CD8-positive, alpha-beta memory T cell (primary cell): ENCODE measurements around the gene KLHL3. TPM values are rescaled to one million over a fixed set of nuclear protein-coding genes. Genes with fewer than 3 reads are reported as not detected.

Experiments used
- CTCF ChIA-PET: fragments of 350-600 bp; sonication (Branson Sonifier 250); formaldehyde crosslinking; loops from one replicate; lab custom pipeline; 2021; ENCODE audit warnings: antibody characterized with exemption; lab: Charles Lee
- POLR2A ChIA-PET: fragments of 350-600 bp; sonication (Branson Sonifier 250); formaldehyde crosslinking; loops from one replicate; lab custom pipeline; 2021; ENCODE audit warnings: antibody characterized with exemption; lab: Charles Lee
- DNase-seq, 5 donors: peaks; one replicate each; pipeline versions ENCODE4 v3.0.0 to v3.0.0-alpha.2; 2020 to 2022; ENCODE audit warnings: mixed read lengths in 1 of 5
- H3K27ac ChIP-seq: one replicate; pipeline ENCODE4 v1.7.0; 2013; ENCODE audit warnings: low read depth, mild to moderate bottlenecking, low read length, moderate library complexity
- H3K27me3 ChIP-seq: 2 replicates; pipeline ENCODE4 v1.7.0; 2013; ENCODE audit warnings: low read length, mild to moderate bottlenecking; ENCODE audit not compliant: insufficient read depth, poor library complexity, severe bottlenecking
- H3K36me3 ChIP-seq: 2 replicates; pipeline ENCODE4 v1.7.0; 2013; ENCODE audit warnings: mild to moderate bottlenecking, low read length, moderate library complexity; ENCODE audit not compliant: insufficient read depth
- H3K4me1 ChIP-seq: 2 replicates; pipeline ENCODE4 v1.7.0; 2013; ENCODE audit warnings: mild to moderate bottlenecking, low read length, moderate library complexity; ENCODE audit not compliant: insufficient read depth
- H3K4me3 ChIP-seq: 2 replicates; pipeline ENCODE4 v1.7.0; 2013; ENCODE audit warnings: mild to moderate bottlenecking, low read length
- H3K9me3 ChIP-seq: 2 replicates; pipeline ENCODE4 v1.7.0; 2013; ENCODE audit warnings: mild to moderate bottlenecking, low read length
- H3K27ac Mint-ChIP-seq, 8 donors: one replicate each; pipeline ENCODE4 v1.8.0; 2020 to 2021; ENCODE audit warnings: mixed read lengths in 8 of 8, mild to moderate bottlenecking in 6 of 8, inconsistent platforms in 3 of 8, moderate library complexity in 3 of 8
- H3K27me3 Mint-ChIP-seq, 2 donors: one replicate each; pipeline ENCODE4 v1.8.0; 2020 to 2021; ENCODE audit warnings: mixed read lengths in 2 of 2, mild to moderate bottlenecking in 1 of 2, moderate library complexity in 1 of 2
- H3K36me3 Mint-ChIP-seq, 3 donors: one replicate each; pipeline ENCODE4 v1.8.0; 2020 to 2021; ENCODE audit warnings: mixed read lengths in 3 of 3, inconsistent platforms in 1 of 3, mild to moderate bottlenecking in 1 of 3
- H3K4me1 Mint-ChIP-seq, 3 donors: one replicate each; pipeline ENCODE4 v1.8.0; 2020 to 2021; ENCODE audit warnings: mixed read lengths in 3 of 3, inconsistent platforms in 1 of 3, mild to moderate bottlenecking in 1 of 3
- H3K4me3 Mint-ChIP-seq, 7 donors: one replicate each; pipeline ENCODE4 v1.8.0; 2020 to 2021; ENCODE audit warnings: mixed read lengths in 7 of 7, mild to moderate bottlenecking in 6 of 7, moderate library complexity in 4 of 7, inconsistent platforms in 2 of 7
- H3K9me3 Mint-ChIP-seq, 5 donors: one replicate each; pipeline ENCODE4 v1.8.0; 2020 to 2022; ENCODE audit warnings: mixed read lengths in 5 of 5, mild to moderate bottlenecking in 3 of 5, moderate library complexity in 2 of 5, inconsistent platforms in 1 of 5
- polyA plus RNA-seq: library from polyadenylated mRNA; unstranded; fragments of 300-500 nt; fragmentation: Illumina TruSeq; gene quantifications from one replicate; pipeline ENCODE4 v1.2.3, GENCODE V29; 2021
- total RNA-seq, 2 experiments: library from RNA; stranded (reverse); gene quantifications; one replicate each; pipeline ENCODE4 v1.2.3, GENCODE V29; 2021

Gene KLHL3
- total and polyA plus RNA-seq, 3 experiments from 2014 or later: 2.7 to 3.4 (median 3.3) TPM

- no peaks in the 10 kb centered on the region for H3K36me3 ChIP-seq
- H3K27me3 ChIP-seq: no peaks in the 10 kb centered on the region
- no peaks in the 10 kb centered on the region for H3K4me1 ChIP-seq
- no peaks in the 10 kb centered on the region for H3K27me3 Mint-ChIP-seq
- H3K4me3 Mint-ChIP-seq: no peak overlapping the region
- ChIA-PET CTCF (interaction anchor here (1.0 to 3.9 kb wide), 2 partner anchors 12 to 14 kb away, joined by 3 to 17 read pairs; no protein-coding TSS in a partner anchor), POLR2A (no interaction called here)
- peak overlapping the region in 1 of 8 donors; percentile 87 for H3K27ac Mint-ChIP-seq
- H3K9me3 ChIP-seq: no peaks in the 10 kb centered on the region
- no peak for DNase-seq
- H3K4me3 ChIP-seq: no peak overlapping the region
- peaks cover 0 to 7% (median 0%) of the 10 kb centered on the region in 5 donors for H3K9me3 Mint-ChIP-seq
- H3K4me1 Mint-ChIP-seq: no peaks in the 10 kb centered on the region
- H3K36me3 Mint-ChIP-seq: peaks cover 21 to 36% (median 22%) of the 10 kb centered on the region in 3 donors
- H3K27ac ChIP-seq: no peak overlapping the region
These were observed 94.7 kb downstream of the KLHL3 start for GRCh38 chr5:137641148-137641547.

DNA sequence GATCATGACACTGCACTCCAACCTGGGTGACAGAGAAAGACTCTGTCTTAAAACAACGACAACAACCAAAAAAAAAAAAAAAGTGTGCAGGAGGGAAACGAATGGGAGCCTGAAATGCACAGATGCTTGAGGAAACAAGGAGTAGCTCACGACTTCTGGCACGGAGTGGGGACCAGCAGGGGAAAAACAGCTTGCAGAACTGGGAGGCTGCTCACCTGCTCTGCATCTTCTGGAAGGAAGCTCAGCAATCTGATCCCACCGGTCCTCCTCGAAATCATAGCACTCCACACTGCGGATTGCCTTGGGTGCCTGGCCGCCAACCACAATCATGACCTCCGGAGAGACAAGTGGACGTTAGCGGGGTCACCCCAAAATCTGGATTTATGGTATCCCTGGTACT lies 96.2 kb downstream of the KLHL3 start:
- Histone ChIP-seq H3K4me1 (no peaks in the 10 kb centered on the region), H3K27me3 (no peaks in the 10 kb centered on the region), H3K36me3 (no peaks in the 10 kb centered on the region), H3K27ac (no peak overlapping the region), H3K9me3 (no peaks in the 10 kb centered on the region), H3K4me3 (no peak overlapping the region)
- ChIA-PET CTCF (interaction anchor here (2.0 to 3.9 kb wide), 2 partner anchors 11 to 103 kb away, joined by 5 to 17 read pairs; no protein-coding TSS in a partner anchor), POLR2A (interaction anchor here (0.5 kb wide), 1 partner anchor 170 kb away, joined by 3 read pairs; no protein-coding TSS in a partner anchor)
- no peak for DNase-seq
- Mint-ChIP-seq H3K4me1 (no peaks in the 10 kb centered on the region), H3K9me3 (peaks cover 0 to 4% (median 0%) of the 10 kb centered on the region in 5 donors), H3K36me3 (peaks cover 9 to 32% (median 17%) of the 10 kb centered on the region in 3 donors), H3K27me3 (no peaks in the 10 kb centered on the region), H3K27ac (no peak overlapping the region), H3K4me3 (no peak overlapping the region)

DNA sequence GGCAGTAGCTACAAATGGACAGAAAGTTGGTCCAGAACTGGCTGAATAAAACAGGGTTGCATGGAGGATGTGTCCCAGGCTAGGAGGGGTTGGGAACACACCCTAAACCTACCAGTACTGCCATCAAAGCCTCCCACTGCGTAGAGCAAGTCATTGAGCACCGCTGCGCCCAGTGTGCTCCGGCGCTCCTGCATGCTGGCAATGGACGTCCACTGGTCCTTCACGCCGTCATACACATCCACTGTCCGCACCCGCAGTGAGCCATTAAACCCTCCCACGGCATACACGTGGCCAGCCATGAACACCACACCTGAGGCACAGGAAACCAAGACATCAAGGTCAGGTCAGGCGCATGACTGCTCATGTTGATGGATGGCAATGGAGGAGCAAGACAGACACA lies 97.0 kb downstream of the KLHL3 start:
- no peaks in the 10 kb centered on the region for H3K27me3 Mint-ChIP-seq
- H3K36me3 Mint-ChIP-seq: peaks cover 5 to 35% (median 21%) of the 10 kb centered on the region in 3 donors
- Histone ChIP-seq H3K9me3 (no peaks in the 10 kb centered on the region), H3K36me3 (no peaks in the 10 kb centered on the region), H3K27me3 (no peaks in the 10 kb centered on the region), H3K4me3 (no peak overlapping the region), H3K27ac (no peak overlapping the region), H3K4me1 (no peaks in the 10 kb centered on the region)
- no peak overlapping the region for H3K4me3 Mint-ChIP-seq
- POLR2A ChIA-PET: interaction anchor here (0.6 kb wide), 1 partner anchor 104 kb away, joined by 11 read pairs; no protein-coding TSS in a partner anchor
- H3K4me1 Mint-ChIP-seq: no peaks in the 10 kb centered on the region
- H3K9me3 Mint-ChIP-seq: no peaks in the 10 kb centered on the region
- CTCF ChIA-PET: interaction anchor here (2.0 to 3.9 kb wide), 2 partner anchors 10 to 104 kb away, joined by 5 to 17 read pairs; no protein-coding TSS in a partner anchor
- peak overlapping the region in 1 of 8 donors; percentile 32 for H3K27ac Mint-ChIP-seq
- no peak for DNase-seq

DNA sequence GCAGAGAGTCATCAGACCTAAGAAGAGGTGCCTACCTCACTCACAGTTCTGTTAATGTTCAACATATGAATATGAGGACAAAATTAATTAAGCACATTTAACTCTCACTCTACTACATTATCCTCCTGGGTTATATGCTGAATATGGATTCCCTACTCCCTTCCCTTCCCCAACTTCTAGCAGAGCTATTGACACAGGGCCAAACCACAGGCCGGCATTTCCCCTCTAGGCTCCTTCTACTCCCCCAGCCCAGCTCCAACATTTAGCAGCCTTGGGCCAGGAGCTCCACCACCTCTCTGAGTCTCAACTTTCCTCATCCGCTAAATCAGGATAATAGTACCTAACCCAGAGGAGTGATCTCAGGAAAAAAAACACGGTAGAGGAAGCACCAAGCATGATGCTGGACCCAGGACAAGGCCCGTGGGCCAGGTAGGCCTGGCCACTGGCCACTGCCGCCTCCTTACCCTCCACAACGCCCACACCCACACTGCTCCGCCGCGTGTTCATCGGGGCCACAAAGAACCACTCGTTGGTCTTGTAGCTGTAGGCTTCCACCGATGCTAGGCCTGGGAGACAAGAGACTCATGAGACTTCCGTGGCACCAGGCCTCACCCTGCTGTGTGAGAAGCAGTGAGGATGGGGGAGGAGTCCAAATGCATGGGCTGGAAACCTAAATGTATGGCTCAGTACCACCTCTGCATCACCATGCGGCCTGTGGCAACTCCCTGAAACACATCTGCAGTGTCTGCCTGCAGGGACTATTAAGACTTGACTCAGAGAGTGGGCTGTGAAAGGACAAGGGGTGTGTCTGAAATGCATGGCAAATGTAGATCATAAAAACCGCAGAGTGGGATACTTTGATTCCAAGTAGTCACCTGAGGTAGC lies 98.8 kb downstream of the KLHL3 start:
- Mint-ChIP-seq H3K9me3 (no peaks in the 10 kb centered on the region), H3K4me3 (no peak overlapping the region), H3K4me1 (no peaks in the 10 kb centered on the region), H3K27ac (peak overlapping the region in 2 of 8 donors; percentile 2 to 32), H3K36me3 (peaks cover 5 to 36% (median 17%) of the 10 kb centered on the region in 3 donors), H3K27me3 (no peaks in the 10 kb centered on the region)
- Histone ChIP-seq H3K9me3 (no peaks in the 10 kb centered on the region), H3K36me3 (no peaks in the 10 kb centered on the region), H3K27ac (no peak overlapping the region), H3K27me3 (no peaks in the 10 kb centered on the region), H3K4me3 (no peak overlapping the region), H3K4me1 (no peaks in the 10 kb centered on the region)
- CTCF ChIA-PET: no interaction called here
- POLR2A ChIA-PET: no interaction called here
- no peak for DNase-seq

GRCh38 chr5:137636099-137636498 lies 99.8 kb downstream of the KLHL3 start:
- Mint-ChIP-seq H3K4me3 (no peak overlapping the region), H3K27me3 (no peaks in the 10 kb centered on the region), H3K36me3 (peaks cover 5 to 36% (median 18%) of the 10 kb centered on the region in 3 donors), H3K9me3 (no peaks in the 10 kb centered on the region), H3K27ac (no peak overlapping the region), H3K4me1 (no peaks in the 10 kb centered on the region)
- no peaks in the 10 kb centered on the region for H3K4me1 ChIP-seq
- POLR2A ChIA-PET: no interaction called here
- H3K27ac ChIP-seq: no peak overlapping the region
- no peak overlapping the region for H3K4me3 ChIP-seq
- CTCF ChIA-PET: no interaction called here
- DNase-seq: no peak
- no peaks in the 10 kb centered on the region for H3K9me3 ChIP-seq
- no peaks in the 10 kb centered on the region for H3K36me3 ChIP-seq
- H3K27me3 ChIP-seq: no peaks in the 10 kb centered on the region

DNA sequence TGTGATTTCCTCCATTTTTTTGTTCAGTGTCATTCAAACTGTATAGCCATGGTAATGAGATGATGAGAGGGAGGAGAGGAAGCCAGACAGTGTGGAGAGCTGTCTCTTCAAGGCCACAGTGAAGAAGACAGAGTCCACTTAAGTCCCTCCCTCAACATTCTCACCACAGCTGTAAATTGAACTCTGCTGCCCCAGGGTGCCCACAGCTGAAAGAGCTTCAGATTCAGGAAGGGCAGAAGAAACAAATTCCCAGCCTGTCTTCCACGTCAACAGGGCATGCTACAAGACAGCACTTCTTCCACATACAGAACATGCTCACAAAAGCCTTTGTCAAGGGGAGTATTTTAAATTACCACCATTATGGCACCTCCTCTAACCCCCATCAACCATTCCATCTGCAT lies 100.4 kb downstream of the KLHL3 start:
- no peak overlapping the region for H3K4me3 ChIP-seq
- DNase-seq: no peak
- no peaks in the 10 kb centered on the region for H3K4me1 ChIP-seq
- H3K36me3 Mint-ChIP-seq: peaks cover 5 to 36% (median 18%) of the 10 kb centered on the region in 3 donors
- no peaks in the 10 kb centered on the region for H3K9me3 Mint-ChIP-seq
- H3K27ac ChIP-seq: no peak overlapping the region
- peak overlapping the region in 1 of 8 donors; percentile 9 for H3K27ac Mint-ChIP-seq
- H3K4me3 Mint-ChIP-seq: no peak overlapping the region
- no peaks in the 10 kb centered on the region for H3K36me3 ChIP-seq
- no peaks in the 10 kb centered on the region for H3K27me3 ChIP-seq
- ChIA-PET CTCF (no interaction called here), POLR2A (no interaction called here)
- no peaks in the 10 kb centered on the region for H3K27me3 Mint-ChIP-seq
- H3K9me3 ChIP-seq: no peaks in the 10 kb centered on the region
- no peaks in the 10 kb centered on the region for H3K4me1 Mint-ChIP-seq

DNA sequence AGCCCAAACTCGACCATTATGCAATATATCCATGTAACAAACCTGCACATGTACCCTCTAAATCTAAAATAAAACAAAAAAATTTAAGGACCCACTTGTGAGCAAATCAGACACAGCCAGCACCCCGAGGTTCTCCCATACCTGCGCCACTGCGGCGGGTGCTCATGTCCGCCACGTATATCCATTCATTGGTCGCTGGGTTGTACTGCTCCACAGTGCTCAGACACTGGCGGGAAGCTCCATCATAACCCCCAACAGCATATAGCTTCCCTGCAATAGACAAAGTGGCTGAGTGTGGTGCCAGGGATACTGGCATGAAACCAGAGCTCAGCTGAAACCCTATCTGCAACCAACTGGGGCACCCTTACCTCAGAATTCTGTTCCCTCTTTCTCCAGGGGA lies 102.0 kb downstream of the KLHL3 start:
- DNase-seq: no peak
- no peak overlapping the region for H3K4me3 Mint-ChIP-seq

DNA sequence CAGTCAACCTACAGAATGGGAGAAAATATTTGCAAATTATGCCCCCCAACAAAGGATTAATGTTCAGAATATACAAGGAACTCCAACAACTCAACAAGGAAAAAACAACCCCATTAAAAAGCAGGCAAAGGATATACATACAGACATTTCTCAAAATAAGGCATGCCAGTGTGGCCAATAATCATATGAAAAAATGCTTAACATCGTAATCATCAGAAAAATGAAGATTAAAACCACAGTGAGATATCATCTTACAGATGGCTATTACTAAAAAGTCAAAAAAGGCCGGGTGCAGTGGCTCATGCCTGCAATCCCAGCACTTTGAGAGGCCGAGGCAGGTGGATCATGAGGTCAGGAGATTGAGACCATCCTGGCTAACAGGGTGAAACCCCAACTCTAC lies 103.2 kb downstream of the KLHL3 start:
- H3K4me1 ChIP-seq: no peaks in the 10 kb centered on the region
- Mint-ChIP-seq H3K27ac (no peak overlapping the region), H3K36me3 (peaks cover 0 to 16% (median 8%) of the 10 kb centered on the region in 3 donors), H3K9me3 (no peaks in the 10 kb centered on the region), H3K27me3 (no peaks in the 10 kb centered on the region), H3K4me3 (no peak overlapping the region), H3K4me1 (no peaks in the 10 kb centered on the region)
- H3K4me3 ChIP-seq: no peak overlapping the region
- H3K27me3 ChIP-seq: no peaks in the 10 kb centered on the region
- ChIA-PET CTCF (interaction anchor here (4.3 kb wide), 1 partner anchor 110 kb away, joined by 65 read pairs; no protein-coding TSS in a partner anchor), POLR2A (no interaction called here)
- no peaks in the 10 kb centered on the region for H3K36me3 ChIP-seq
- no peaks in the 10 kb centered on the region for H3K9me3 ChIP-seq
- no peak overlapping the region for H3K27ac ChIP-seq
- DNase-seq: no peak

More for the DNA sequence above, 102.0 kb downstream of the KLHL3 start:
- Mint-ChIP-seq H3K9me3 (no peaks in the 10 kb centered on the region), H3K27ac (no peak overlapping the region), H3K36me3 (peaks cover 4 to 25% (median 17%) of the 10 kb centered on the region in 3 donors), H3K27me3 (no peaks in the 10 kb centered on the region), H3K4me1 (no peaks in the 10 kb centered on the region)
- ChIA-PET POLR2A (no interaction called here), CTCF (interaction anchor here (1.2 to 1.4 kb wide), 3 partner anchors 26 to 436 kb away, joined by 3 read pairs; no protein-coding TSS in a partner anchor)
- H3K27ac ChIP-seq: no peak overlapping the region
- no peaks in the 10 kb centered on the region for H3K36me3 ChIP-seq
- no peak overlapping the region for H3K4me3 ChIP-seq
- no peaks in the 10 kb centered on the region for H3K4me1 ChIP-seq
- no peaks in the 10 kb centered on the region for H3K27me3 ChIP-seq
- H3K9me3 ChIP-seq: no peaks in the 10 kb centered on the region
